ENCODE measurements around the gene HAUS5.

HAUS5 gene

DNA sequence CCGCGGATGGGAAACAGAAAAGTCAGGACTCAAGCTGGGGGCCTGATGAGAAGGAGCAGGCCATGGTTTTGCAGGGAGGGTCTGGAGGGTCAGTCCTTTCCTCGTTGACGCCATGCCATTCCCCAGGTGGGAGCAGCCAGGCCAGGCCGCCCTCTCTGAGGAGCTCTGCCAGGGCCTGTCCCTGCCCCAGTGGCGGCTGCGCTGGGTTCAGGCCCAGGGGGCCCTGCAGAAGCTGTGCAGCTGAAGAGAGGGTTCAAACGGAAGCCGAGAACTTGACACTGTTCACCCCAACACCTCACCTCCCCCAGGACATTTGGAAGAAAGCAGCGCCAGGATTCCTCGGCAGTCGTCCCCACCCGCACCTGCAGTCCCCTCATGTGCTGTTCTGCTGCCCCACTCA, 10.2 kb downstream of the HAUS5 start:
- Histone ChIP-seq H3K4me3 (ENCODE audit: low read length in 2 of 2) (no peak overlapping the region), H3K36me3 (ENCODE audit: control insufficient read depth in 2 of 2, insufficient read depth in 2 of 2, low read length in 2 of 2) (no peaks in the 10 kb centered on the region), H3K27me3 (ENCODE audit: control insufficient read depth in 2 of 2, insufficient read depth in 2 of 2, low read length in 2 of 2) (no peaks in the 10 kb centered on the region), H3K4me1 (ENCODE audit: control insufficient read depth in 2 of 2, insufficient read depth in 2 of 2, low read length in 2 of 2) (no peaks in the 10 kb centered on the region), H3K9ac (ENCODE audit: low read depth in 1 of 2, low read length in 2 of 2) (no peak overlapping the region), H3K9me3 (ENCODE audit: control insufficient read depth in 2 of 2, low read length in 2 of 2) (no peaks in the 10 kb centered on the region), H3K27ac (ENCODE audit: low read depth in 2 of 2, low read length in 2 of 2) (no peak overlapping the region)

DNA sequence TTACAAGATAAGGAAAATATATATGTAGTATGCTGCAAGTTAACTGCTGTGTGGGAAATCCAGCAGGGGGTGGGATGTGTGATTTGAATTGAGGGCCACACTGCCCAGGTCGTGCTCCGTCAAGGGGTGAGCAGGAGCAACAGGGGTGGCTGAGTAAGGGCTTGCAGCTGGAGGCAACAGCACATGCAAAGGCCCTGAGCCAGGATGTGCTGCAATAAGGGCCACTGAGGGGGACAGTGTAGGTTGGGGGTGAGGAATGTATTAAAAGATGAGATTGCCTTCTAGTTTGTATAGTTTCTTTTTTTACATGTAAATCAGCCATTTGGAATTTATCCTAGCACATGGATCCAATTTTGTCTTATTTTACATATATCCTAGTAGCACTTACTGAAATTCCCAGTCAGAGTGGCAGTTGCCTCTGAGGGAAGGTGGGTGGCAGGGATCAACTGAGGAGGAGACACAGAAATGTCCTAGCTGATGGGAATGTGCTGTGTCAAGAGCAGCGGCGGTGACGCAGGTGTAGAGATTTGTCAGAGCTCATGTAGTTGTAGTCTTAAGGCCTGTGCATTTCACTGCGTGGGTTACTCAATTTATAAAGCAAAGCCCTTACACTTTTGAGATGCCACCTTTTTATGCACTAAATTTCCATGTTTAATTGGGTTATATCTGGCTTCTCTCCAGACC, 10.9 kb downstream of the HAUS5 start:
- Histone ChIP-seq H3K4me1 (ENCODE audit: control insufficient read depth in 2 of 2, insufficient read depth in 2 of 2, low read length in 2 of 2) (peaks cover 4 to 5% of the 10 kb centered on the region in 2 donors), H3K9me3 (ENCODE audit: control insufficient read depth in 2 of 2, low read length in 2 of 2) (no peaks in the 10 kb centered on the region), H3K27ac (ENCODE audit: low read depth in 2 of 2, low read length in 2 of 2) (no peak overlapping the region), H3K36me3 (ENCODE audit: control insufficient read depth in 2 of 2, insufficient read depth in 2 of 2, low read length in 2 of 2) (no peaks in the 10 kb centered on the region), H3K9ac (ENCODE audit: low read depth in 1 of 2, low read length in 2 of 2) (no peak overlapping the region), H3K27me3 (ENCODE audit: control insufficient read depth in 2 of 2, insufficient read depth in 2 of 2, low read length in 2 of 2) (no peaks in the 10 kb centered on the region), H3K4me3 (ENCODE audit: low read length in 2 of 2) (no peak overlapping the region)

DNA sequence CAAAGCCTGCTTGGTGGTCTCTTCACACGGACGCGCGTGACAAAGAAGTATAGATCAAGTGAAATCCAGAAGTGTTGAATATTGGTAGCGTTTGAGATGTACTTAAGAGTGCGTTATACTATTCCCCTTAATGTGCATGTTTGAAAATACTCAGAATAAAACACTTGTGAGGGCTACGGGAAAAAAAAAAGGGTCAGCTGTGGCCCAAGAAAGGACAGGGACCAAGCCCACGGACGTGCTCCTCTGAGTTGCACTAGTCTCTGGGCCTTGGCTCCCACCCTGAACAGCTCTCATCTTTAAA, 15.7 kb downstream of the HAUS5 start:
- peak overlapping the region; percentile 93 to 94 for H3K27ac ChIP-seq (ENCODE audit: low read depth in 2 of 2, low read length in 2 of 2)
- peaks cover 10 to 11% of the 10 kb centered on the region in 2 donors for H3K4me1 ChIP-seq (ENCODE audit: control insufficient read depth in 2 of 2, insufficient read depth in 2 of 2, low read length in 2 of 2)
- H3K4me3 ChIP-seq (ENCODE audit: low read length in 2 of 2) = peak overlapping the region; percentile 87 to 95
- no peaks in the 10 kb centered on the region for H3K27me3 ChIP-seq (ENCODE audit: control insufficient read depth in 2 of 2, insufficient read depth in 2 of 2, low read length in 2 of 2)
- no peaks in the 10 kb centered on the region for H3K9me3 ChIP-seq (ENCODE audit: control insufficient read depth in 2 of 2, low read length in 2 of 2)
- H3K36me3 ChIP-seq (ENCODE audit: control insufficient read depth in 2 of 2, insufficient read depth in 2 of 2, low read length in 2 of 2) = peaks cover 23 to 24% of the 10 kb centered on the region in 2 donors
- peak overlapping the region; percentile 87 to 91 for H3K9ac ChIP-seq (ENCODE audit: low read depth in 1 of 2, low read length in 2 of 2)

DNA sequence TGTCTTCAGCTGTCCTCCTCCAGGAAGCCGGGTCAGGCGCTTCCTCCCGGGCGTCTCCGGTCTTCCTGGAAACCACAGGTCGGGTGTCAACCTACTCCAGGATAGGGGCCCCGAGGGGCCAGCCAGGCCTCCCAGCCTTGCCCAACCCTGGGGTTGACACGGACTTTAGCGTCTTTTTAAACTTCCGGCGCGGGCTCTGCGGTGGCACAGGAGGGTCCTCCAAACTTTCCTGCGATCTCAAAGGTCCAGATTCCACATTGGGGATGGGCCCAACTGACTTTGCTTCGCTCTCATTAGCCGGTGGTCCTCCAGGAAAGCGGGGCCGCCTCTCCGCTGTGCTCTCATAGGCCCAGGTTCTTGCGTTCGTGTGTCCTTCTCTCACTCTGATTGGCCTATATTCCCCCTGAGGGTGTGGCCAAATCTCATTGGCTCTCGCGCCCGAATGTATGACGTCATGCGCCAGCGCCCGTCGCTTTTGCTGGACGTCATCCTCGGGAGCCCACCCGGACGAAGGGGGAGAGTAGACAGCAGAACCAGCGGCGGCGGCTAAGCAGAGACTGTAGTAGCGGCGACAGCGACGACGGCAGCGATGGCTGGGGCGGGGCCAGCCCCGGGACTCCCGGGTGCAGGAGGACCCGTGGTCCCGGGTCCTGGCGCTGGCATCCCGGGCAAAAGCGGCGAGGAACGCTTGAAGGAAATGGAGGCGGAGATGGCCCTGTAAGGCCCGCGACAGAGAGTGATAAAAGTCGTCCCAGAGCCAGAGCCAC, 16.2 kb downstream of the HAUS5 start, which contains the start of gene RBM42:
Gene RBM42 (plus strand): TSS at position 472 of the 767 bp plus-strand sequence. CDS start 118 bp downstream, at position 590.
- H3K4me1 ChIP-seq (ENCODE audit: control insufficient read depth in 2 of 2, insufficient read depth in 2 of 2, low read length in 2 of 2) = peaks cover 10 to 11% of the 10 kb centered on the region in 2 donors
- H3K9me3 ChIP-seq (ENCODE audit: control insufficient read depth in 2 of 2, low read length in 2 of 2) = no peaks in the 10 kb centered on the region
- peaks cover 25 to 27% of the 10 kb centered on the region in 2 donors for H3K36me3 ChIP-seq (ENCODE audit: control insufficient read depth in 2 of 2, insufficient read depth in 2 of 2, low read length in 2 of 2)
- H3K4me3 ChIP-seq (ENCODE audit: low read length in 2 of 2) = peak within 1 kb of the TSS; percentile 87 to 95
- H3K27me3 ChIP-seq (ENCODE audit: control insufficient read depth in 2 of 2, insufficient read depth in 2 of 2, low read length in 2 of 2) = no peaks in the 10 kb centered on the region
- peak within 1 kb of the TSS; percentile 91 to 95 for H3K9ac ChIP-seq (ENCODE audit: low read depth in 1 of 2, low read length in 2 of 2)
- peak within 1 kb of the TSS; percentile 93 to 94 for H3K27ac ChIP-seq (ENCODE audit: low read depth in 2 of 2, low read length in 2 of 2)

DNA sequence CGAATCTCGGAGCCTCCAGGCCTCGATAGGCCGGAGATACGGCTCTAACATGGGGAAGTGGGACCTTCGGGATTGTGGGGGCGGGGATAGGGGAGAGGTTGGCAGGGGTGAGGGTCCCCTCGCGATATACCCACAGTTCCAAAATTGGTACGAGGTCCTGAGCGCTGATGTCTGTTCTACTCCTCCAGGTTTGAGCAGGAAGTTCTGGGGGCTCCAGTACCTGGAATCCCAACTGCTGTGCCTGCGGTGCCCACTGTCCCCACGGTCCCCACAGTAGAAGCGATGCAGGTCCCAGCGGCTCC, 16.7 kb downstream of the HAUS5 start:
- peak overlapping the region; percentile 87 to 95 for H3K4me3 ChIP-seq (ENCODE audit: low read length in 2 of 2)
- H3K27me3 ChIP-seq (ENCODE audit: control insufficient read depth in 2 of 2, insufficient read depth in 2 of 2, low read length in 2 of 2) = no peaks in the 10 kb centered on the region
- peaks cover 10 to 11% of the 10 kb centered on the region in 2 donors for H3K4me1 ChIP-seq (ENCODE audit: control insufficient read depth in 2 of 2, insufficient read depth in 2 of 2, low read length in 2 of 2)
- H3K9ac ChIP-seq (ENCODE audit: low read depth in 1 of 2, low read length in 2 of 2) = peak overlapping the region; percentile 91 to 95
- peaks cover 31 to 33% of the 10 kb centered on the region in 2 donors for H3K36me3 ChIP-seq (ENCODE audit: control insufficient read depth in 2 of 2, insufficient read depth in 2 of 2, low read length in 2 of 2)
- H3K9me3 ChIP-seq (ENCODE audit: control insufficient read depth in 2 of 2, low read length in 2 of 2) = no peaks in the 10 kb centered on the region
- peak overlapping the region; percentile 93 to 94 for H3K27ac ChIP-seq (ENCODE audit: low read depth in 2 of 2, low read length in 2 of 2)

DNA sequence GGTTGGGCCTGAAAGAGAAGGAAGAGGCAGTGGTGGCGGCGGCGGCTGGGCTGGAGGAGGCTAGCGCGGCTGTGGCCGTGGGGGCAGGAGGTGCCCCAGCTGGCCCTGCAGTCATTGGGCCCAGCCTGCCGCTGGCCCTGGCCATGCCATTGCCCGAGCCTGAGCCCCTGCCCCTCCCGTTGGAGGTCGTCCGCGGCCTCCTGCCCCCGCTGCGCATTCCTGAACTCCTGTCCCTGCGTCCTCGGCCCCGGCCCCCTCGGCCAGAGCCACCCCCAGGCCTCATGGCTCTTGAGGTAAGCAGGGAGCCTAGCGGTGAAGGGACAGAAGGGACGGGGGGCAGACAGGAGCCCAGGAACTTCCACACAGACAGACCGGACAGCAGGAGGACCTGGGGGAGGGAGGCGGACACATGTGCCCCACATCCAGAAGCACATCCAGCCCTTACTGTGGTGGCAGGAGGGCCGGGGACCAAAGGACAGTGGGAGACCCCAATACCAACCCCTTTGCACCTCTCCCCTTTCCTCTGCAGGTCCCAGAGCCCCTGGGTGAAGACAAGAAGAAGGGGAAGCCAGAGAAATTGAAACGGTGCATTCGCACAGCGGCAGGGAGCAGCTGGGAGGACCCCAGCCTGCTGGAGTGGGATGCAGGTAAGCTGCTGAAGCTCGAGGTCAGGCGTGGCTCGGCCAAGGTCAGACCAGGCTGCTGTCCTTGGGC, 21.3 kb downstream of the HAUS5 start:
- H3K36me3 ChIP-seq (ENCODE audit: control insufficient read depth in 2 of 2, insufficient read depth in 2 of 2, low read length in 2 of 2) = peaks cover 56 to 59% of the 10 kb centered on the region in 2 donors
- no peaks in the 10 kb centered on the region for H3K27me3 ChIP-seq (ENCODE audit: control insufficient read depth in 2 of 2, insufficient read depth in 2 of 2, low read length in 2 of 2)
- H3K4me3 ChIP-seq (ENCODE audit: low read length in 2 of 2) = no peak overlapping the region

DNA sequence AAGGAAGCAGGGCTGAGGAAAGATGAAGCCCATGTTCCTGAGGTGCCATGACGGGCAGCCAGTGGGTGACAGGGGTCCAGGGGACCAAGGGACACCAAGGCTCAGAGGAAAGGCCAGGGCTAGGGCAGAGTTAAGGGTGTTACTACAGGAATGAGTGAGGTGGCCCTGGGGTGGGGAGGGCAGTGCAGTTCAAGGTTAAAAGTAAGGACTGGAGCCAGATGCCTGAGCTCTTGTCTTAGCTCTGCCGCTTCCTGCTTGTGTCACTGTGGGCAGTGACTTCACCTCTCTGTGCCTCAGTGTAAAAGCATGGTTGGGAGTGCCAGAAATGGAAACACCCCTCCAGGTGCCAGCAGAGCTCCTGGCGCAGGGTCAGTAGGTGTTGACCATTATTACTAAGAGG, 24.1 kb downstream of the HAUS5 start:
- Histone ChIP-seq H3K9me3 (ENCODE audit: control insufficient read depth in 2 of 2, low read length in 2 of 2) (no peaks in the 10 kb centered on the region), H3K4me3 (ENCODE audit: low read length in 2 of 2) (no peak overlapping the region), H3K4me1 (ENCODE audit: control insufficient read depth in 2 of 2, insufficient read depth in 2 of 2, low read length in 2 of 2) (peaks cover 0 to 1% of the 10 kb centered on the region in 2 donors), H3K36me3 (ENCODE audit: control insufficient read depth in 2 of 2, insufficient read depth in 2 of 2, low read length in 2 of 2) (peaks cover 46 to 50% of the 10 kb centered on the region in 2 donors), H3K27ac (ENCODE audit: low read depth in 2 of 2, low read length in 2 of 2) (no peak overlapping the region), H3K27me3 (ENCODE audit: control insufficient read depth in 2 of 2, insufficient read depth in 2 of 2, low read length in 2 of 2) (no peaks in the 10 kb centered on the region), H3K9ac (ENCODE audit: low read depth in 1 of 2, low read length in 2 of 2) (no peak overlapping the region)

More for the DNA sequence above, 21.3 kb downstream of the HAUS5 start:
- H3K27ac ChIP-seq (ENCODE audit: low read depth in 2 of 2, low read length in 2 of 2) = no peak overlapping the region
- no peaks in the 10 kb centered on the region for H3K9me3 ChIP-seq (ENCODE audit: control insufficient read depth in 2 of 2, low read length in 2 of 2)
- peaks cover 4 to 7% of the 10 kb centered on the region in 2 donors for H3K4me1 ChIP-seq (ENCODE audit: control insufficient read depth in 2 of 2, insufficient read depth in 2 of 2, low read length in 2 of 2)
- H3K9ac ChIP-seq (ENCODE audit: low read depth in 1 of 2, low read length in 2 of 2) = no peak overlapping the region

DNA sequence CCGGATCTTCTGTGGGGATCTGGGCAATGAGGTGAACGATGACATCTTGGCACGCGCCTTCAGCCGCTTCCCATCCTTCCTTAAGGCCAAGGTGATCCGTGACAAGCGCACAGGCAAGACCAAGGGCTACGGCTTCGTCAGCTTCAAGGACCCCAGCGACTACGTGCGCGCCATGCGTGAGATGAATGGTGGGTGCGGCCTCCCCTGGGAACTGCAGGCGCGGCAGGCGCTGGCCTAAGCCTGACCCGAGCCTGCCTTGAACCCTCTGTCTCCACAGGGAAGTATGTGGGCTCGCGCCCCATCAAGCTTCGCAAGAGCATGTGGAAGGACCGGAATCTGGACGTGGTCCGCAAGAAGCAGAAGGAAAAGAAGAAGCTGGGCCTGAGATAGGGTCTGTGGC, 24.6 kb downstream of the HAUS5 start:
- peaks cover 41 to 44% of the 10 kb centered on the region in 2 donors for H3K36me3 ChIP-seq (ENCODE audit: control insufficient read depth in 2 of 2, insufficient read depth in 2 of 2, low read length in 2 of 2)
- H3K4me3 ChIP-seq (ENCODE audit: low read length in 2 of 2) = no peak overlapping the region

DNA sequence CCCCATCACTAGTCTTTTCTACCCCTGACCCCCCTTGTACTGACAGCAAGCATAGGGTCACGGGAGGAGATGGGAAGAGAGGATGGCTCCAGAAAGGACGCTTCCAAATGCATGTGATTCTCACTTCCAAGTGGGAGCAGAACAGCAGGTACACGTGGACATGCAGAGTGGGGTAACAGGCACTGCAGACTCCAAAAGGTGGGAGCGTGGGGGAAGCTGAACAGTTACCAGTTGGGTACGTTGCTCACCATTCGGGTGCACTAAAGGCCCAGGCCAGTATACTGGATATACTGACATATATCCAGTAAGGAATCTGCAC, 26.7 kb downstream of the HAUS5 start:
- Histone ChIP-seq H3K27ac (ENCODE audit: low read depth in 2 of 2, low read length in 2 of 2) (no peak overlapping the region), H3K36me3 (ENCODE audit: control insufficient read depth in 2 of 2, insufficient read depth in 2 of 2, low read length in 2 of 2) (peaks cover 24 to 28% of the 10 kb centered on the region in 2 donors), H3K9ac (ENCODE audit: low read depth in 1 of 2, low read length in 2 of 2) (no peak overlapping the region), H3K4me3 (ENCODE audit: low read length in 2 of 2) (no peak overlapping the region), H3K9me3 (ENCODE audit: control insufficient read depth in 2 of 2, low read length in 2 of 2) (no peaks in the 10 kb centered on the region), H3K27me3 (ENCODE audit: control insufficient read depth in 2 of 2, insufficient read depth in 2 of 2, low read length in 2 of 2) (no peaks in the 10 kb centered on the region), H3K4me1 (ENCODE audit: control insufficient read depth in 2 of 2, insufficient read depth in 2 of 2, low read length in 2 of 2) (peaks cover 0 to 5% of the 10 kb centered on the region in 2 donors)

More for the DNA sequence above, 24.6 kb downstream of the HAUS5 start:
- Histone ChIP-seq H3K9me3 (ENCODE audit: control insufficient read depth in 2 of 2, low read length in 2 of 2) (no peaks in the 10 kb centered on the region), H3K9ac (ENCODE audit: low read depth in 1 of 2, low read length in 2 of 2) (no peak overlapping the region), H3K27me3 (ENCODE audit: control insufficient read depth in 2 of 2, insufficient read depth in 2 of 2, low read length in 2 of 2) (no peaks in the 10 kb centered on the region), H3K27ac (ENCODE audit: low read depth in 2 of 2, low read length in 2 of 2) (no peak overlapping the region), H3K4me1 (ENCODE audit: control insufficient read depth in 2 of 2, insufficient read depth in 2 of 2, low read length in 2 of 2) (peaks cover 0 to 5% of the 10 kb centered on the region in 2 donors)

DNA sequence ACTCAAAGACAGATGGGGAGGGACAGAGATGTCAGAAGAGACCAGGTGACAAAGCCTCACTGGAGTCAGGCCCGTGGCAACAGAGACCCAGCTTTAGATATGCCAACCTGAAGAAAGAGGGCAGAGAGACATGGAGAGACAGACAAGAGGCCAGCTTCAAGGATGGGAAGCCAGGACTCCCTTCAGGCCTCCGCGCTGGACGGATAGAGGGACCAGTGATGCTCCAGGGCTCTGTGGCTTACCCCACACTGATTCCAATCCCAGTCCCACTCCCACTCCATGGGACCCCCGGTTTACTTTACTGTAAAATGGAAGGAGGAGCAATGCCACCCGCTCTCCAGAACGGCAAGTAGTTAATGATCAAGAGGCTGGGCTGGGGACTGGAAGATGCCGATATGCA, 27.3 kb downstream of the HAUS5 start:
- Histone ChIP-seq H3K9me3 (ENCODE audit: control insufficient read depth in 2 of 2, low read length in 2 of 2) (no peaks in the 10 kb centered on the region), H3K9ac (ENCODE audit: low read depth in 1 of 2, low read length in 2 of 2) (no peak overlapping the region), H3K36me3 (ENCODE audit: control insufficient read depth in 2 of 2, insufficient read depth in 2 of 2, low read length in 2 of 2) (peaks cover 22 to 25% of the 10 kb centered on the region in 2 donors), H3K27me3 (ENCODE audit: control insufficient read depth in 2 of 2, insufficient read depth in 2 of 2, low read length in 2 of 2) (no peaks in the 10 kb centered on the region), H3K4me3 (ENCODE audit: low read length in 2 of 2) (no peak overlapping the region), H3K4me1 (ENCODE audit: control insufficient read depth in 2 of 2, insufficient read depth in 2 of 2, low read length in 2 of 2) (peaks cover 3 to 9% of the 10 kb centered on the region in 2 donors), H3K27ac (ENCODE audit: low read depth in 2 of 2, low read length in 2 of 2) (no peak overlapping the region)

Measured in mucosa of rectum (tissue), 2 donors.